ENCODE results near the gene MMD2.

Gene MMD2

DNA sequence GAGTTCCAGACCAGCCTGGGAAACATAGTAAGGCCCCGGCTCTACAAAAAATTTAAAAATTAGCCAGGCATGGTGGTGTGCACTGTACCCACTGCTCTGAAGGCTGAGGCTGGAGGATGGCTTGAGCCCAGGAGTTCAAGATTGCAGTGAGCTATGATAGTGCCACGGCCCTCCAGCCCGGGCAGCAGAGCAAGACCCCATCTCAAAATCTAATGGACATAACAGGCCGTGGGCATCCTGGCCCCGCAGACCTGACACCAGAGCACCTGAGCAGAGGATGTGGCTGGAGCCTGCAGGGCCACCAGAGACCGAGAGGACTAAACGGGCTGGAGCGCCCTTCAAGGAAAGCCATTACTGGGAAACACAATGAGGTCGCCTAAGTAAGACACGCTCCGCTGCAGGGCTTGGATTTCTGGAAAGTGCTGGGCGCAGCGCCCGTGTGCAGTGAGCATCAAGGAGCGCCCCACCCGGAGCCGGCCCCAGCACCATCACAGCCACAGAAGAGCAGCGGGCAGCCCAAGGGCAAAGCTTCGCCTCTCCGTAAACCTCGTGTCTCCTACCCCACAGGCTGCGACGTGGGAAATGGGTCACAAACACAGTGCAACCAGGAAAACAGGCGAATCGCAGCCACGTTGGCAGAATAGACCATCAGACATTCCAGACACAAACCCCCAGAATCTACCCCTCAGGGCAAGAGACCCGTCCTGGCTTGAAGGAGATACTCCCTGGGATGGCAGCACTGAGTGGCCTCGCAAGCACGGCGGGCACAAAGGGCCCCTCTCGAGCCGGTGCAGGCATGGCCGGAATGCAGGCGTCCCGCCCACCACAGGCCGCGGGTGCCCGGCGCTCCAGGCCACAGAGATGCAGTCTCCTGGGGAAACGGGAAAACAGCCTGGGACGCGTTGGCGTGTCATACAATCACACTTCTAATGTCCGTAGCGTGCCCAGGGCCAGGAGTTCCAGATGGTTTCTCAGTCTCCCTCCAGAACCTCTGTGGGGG, 80.4 kb downstream of the MMD2 start:
- Histone ChIP-seq H3K79me1 (ENCODE audit: low read depth, low read length) (no peaks in the 10 kb centered on the region), H4K91ac (ENCODE audit: low read depth, low read length, poor library complexity) (no peak overlapping the region), H3K23ac (ENCODE audit: low read depth, low read length, poor library complexity) (no peak overlapping the region), H3K27me3 (ENCODE audit: control insufficient read depth in 3 of 3, insufficient read depth in 3 of 3, low read depth in 1 of 3, low read length in 3 of 3) (no peaks in the 10 kb centered on the region), H3K4me3 (ENCODE audit: low read length in 2 of 2) (no peak overlapping the region), H3K9ac (ENCODE audit: low read depth, low read length, poor library complexity) (no peak overlapping the region), H2BK12ac (ENCODE audit: low read length) (no peak overlapping the region), H2BK120ac (ENCODE audit: low read depth, low read length) (no peak overlapping the region), H4K8ac (ENCODE audit: low read depth, low read length) (no peak overlapping the region), H3K18ac (ENCODE audit: low read length) (no peak overlapping the region), H3K4me1 (ENCODE audit: control insufficient read depth in 2 of 2, insufficient read depth in 1 of 2, low read depth in 1 of 2, low read length in 2 of 2) (peaks cover 5 to 20% of the 10 kb centered on the region in 2 donors), H2BK15ac (ENCODE audit: low read length) (no peak overlapping the region), H3K14ac (ENCODE audit: low read length) (no peak overlapping the region), H3K27ac (replicated peaks; ENCODE audit: low read length) (no peak overlapping the region), H2BK5ac (ENCODE audit: low read length) (no peak overlapping the region), H3K4me2 (ENCODE audit: insufficient read depth, low read length, poor library complexity, severe bottlenecking) (no peak overlapping the region), H3K9me3 (replicated peaks in 1 of 2; ENCODE audit: control insufficient read depth in 2 of 2, insufficient read depth in 1 of 2, low read depth in 1 of 2, low read length in 2 of 2) (no peaks in the 10 kb centered on the region), H2AFZ (ENCODE audit: low read length) (no peak overlapping the region), H3K36me3 (replicated peaks in 1 of 2; ENCODE audit: control insufficient read depth in 2 of 2, insufficient read depth in 2 of 2, low read length in 2 of 2) (peaks cover 2 to 32% of the 10 kb centered on the region in 2 donors), H3K4ac (ENCODE audit: low read length) (no peak overlapping the region), H2AK5ac (ENCODE audit: low read depth, low read length) (no peak overlapping the region)
- no peak for DNase-seq (ENCODE audit: low spot score)
- no CpG with 5 or more reads among the region's 45 CpGs for WGBS, 2 donors (ENCODE audit: extremely low coverage in 2 of 2, insufficient read length in 2 of 2, insufficient replicate concordance in 1 of 2)

DNA sequence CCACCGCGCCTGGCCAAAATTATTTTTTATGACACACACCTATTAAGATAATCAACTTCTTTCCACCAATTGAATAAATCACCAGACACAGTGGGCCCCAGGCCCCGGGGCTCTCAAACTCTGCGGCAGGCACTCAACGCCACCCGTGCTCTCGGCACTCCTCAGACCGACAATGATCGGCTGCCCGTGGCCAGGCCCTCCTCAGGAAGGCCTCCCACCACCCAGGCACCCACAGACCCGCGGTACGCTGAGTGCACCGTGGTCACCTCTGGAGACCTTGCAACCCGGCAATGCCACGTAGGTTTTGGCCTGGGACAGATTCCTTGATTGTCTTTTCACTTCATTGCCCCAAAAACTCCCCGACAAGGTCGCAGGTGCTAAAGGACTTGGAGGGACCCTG, 82.4 kb downstream of the MMD2 start:
- Histone ChIP-seq H3K9me3 (replicated peaks in 1 of 2; ENCODE audit: control insufficient read depth in 2 of 2, insufficient read depth in 1 of 2, low read depth in 1 of 2, low read length in 2 of 2) (no peaks in the 10 kb centered on the region), H3K4me1 (ENCODE audit: control insufficient read depth in 2 of 2, insufficient read depth in 1 of 2, low read depth in 1 of 2, low read length in 2 of 2) (peaks cover 3 to 14% of the 10 kb centered on the region in 2 donors), H3K27me3 (ENCODE audit: control insufficient read depth in 3 of 3, insufficient read depth in 3 of 3, low read depth in 1 of 3, low read length in 3 of 3) (no peaks in the 10 kb centered on the region), H3K14ac (ENCODE audit: low read length) (no peak overlapping the region), H2AK5ac (ENCODE audit: low read depth, low read length) (no peak overlapping the region), H4K8ac (ENCODE audit: low read depth, low read length) (no peak overlapping the region), H2AFZ (ENCODE audit: low read length) (no peak overlapping the region), H3K27ac (replicated peaks; ENCODE audit: low read length) (no peak overlapping the region), H3K23ac (ENCODE audit: low read depth, low read length, poor library complexity) (no peak overlapping the region), H3K4ac (ENCODE audit: low read length) (no peak overlapping the region), H3K4me3 (ENCODE audit: low read length in 2 of 2) (no peak overlapping the region), H2BK12ac (ENCODE audit: low read length) (no peak overlapping the region), H3K18ac (ENCODE audit: low read length) (no peak overlapping the region), H2BK120ac (ENCODE audit: low read depth, low read length) (no peak overlapping the region), H3K4me2 (ENCODE audit: insufficient read depth, low read length, poor library complexity, severe bottlenecking) (no peak overlapping the region), H4K91ac (ENCODE audit: low read depth, low read length, poor library complexity) (no peak overlapping the region), H2BK15ac (ENCODE audit: low read length) (no peak overlapping the region), H3K79me1 (ENCODE audit: low read depth, low read length) (no peaks in the 10 kb centered on the region), H3K36me3 (replicated peaks in 1 of 2; ENCODE audit: control insufficient read depth in 2 of 2, insufficient read depth in 2 of 2, low read length in 2 of 2) (peaks cover 4 to 36% of the 10 kb centered on the region in 2 donors), H2BK5ac (ENCODE audit: low read length) (no peak overlapping the region), H3K9ac (ENCODE audit: low read depth, low read length, poor library complexity) (no peak overlapping the region)
- DNase-seq (ENCODE audit: low spot score) = no peak
- no CpG with 5 or more reads among the region's 18 CpGs for WGBS, 2 donors (ENCODE audit: extremely low coverage in 2 of 2, insufficient read length in 2 of 2, insufficient replicate concordance in 1 of 2)

DNA sequence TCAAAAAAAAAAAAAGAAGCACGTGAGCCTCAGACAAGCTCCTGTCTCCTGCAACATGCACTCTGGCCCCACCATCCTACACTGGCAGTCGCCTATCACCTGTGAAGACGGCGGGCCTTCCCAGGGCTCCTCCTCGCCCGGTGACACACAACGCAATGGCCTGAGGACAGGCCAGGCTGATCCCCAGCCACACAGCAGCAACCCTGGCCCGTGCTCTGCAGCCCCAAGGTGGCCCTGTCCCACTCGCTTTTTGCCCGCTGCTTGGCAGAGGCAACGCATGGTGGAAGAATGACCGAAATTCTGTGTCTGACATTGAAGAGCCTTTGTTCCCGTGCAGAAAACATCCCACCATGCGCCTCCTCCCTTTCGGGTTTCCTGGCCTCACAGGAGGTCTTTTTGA, 83.6 kb downstream of the MMD2 start:
- Histone ChIP-seq H3K18ac (ENCODE audit: low read length) (peak overlapping the region; percentile 38), H4K91ac (ENCODE audit: low read depth, low read length, poor library complexity) (no peak overlapping the region), H2BK5ac (ENCODE audit: low read length) (no peak overlapping the region), H2AFZ (ENCODE audit: low read length) (no peak overlapping the region), H3K4me2 (ENCODE audit: insufficient read depth, low read length, poor library complexity, severe bottlenecking) (no peak overlapping the region), H3K36me3 (replicated peaks in 1 of 2; ENCODE audit: control insufficient read depth in 2 of 2, insufficient read depth in 2 of 2, low read length in 2 of 2) (peaks cover 4 to 36% of the 10 kb centered on the region in 2 donors), H2BK15ac (ENCODE audit: low read length) (no peak overlapping the region), H3K4ac (ENCODE audit: low read length) (no peak overlapping the region), H3K27ac (replicated peaks; ENCODE audit: low read length) (no peak overlapping the region), H3K4me3 (ENCODE audit: low read length in 2 of 2) (no peak overlapping the region), H2AK5ac (ENCODE audit: low read depth, low read length) (no peak overlapping the region), H3K23ac (ENCODE audit: low read depth, low read length, poor library complexity) (no peak overlapping the region), H3K27me3 (ENCODE audit: control insufficient read depth in 3 of 3, insufficient read depth in 3 of 3, low read depth in 1 of 3, low read length in 3 of 3) (no peaks in the 10 kb centered on the region), H4K8ac (ENCODE audit: low read depth, low read length) (peak overlapping the region; percentile 3), H2BK120ac (ENCODE audit: low read depth, low read length) (no peak overlapping the region), H2BK12ac (ENCODE audit: low read length) (no peak overlapping the region), H3K4me1 (ENCODE audit: control insufficient read depth in 2 of 2, insufficient read depth in 1 of 2, low read depth in 1 of 2, low read length in 2 of 2) (peaks cover 3 to 12% of the 10 kb centered on the region in 2 donors), H3K14ac (ENCODE audit: low read length) (peak overlapping the region; percentile 94), H3K9me3 (replicated peaks in 1 of 2; ENCODE audit: control insufficient read depth in 2 of 2, insufficient read depth in 1 of 2, low read depth in 1 of 2, low read length in 2 of 2) (no peaks in the 10 kb centered on the region), H3K9ac (ENCODE audit: low read depth, low read length, poor library complexity) (no peak overlapping the region), H3K79me1 (ENCODE audit: low read depth, low read length) (no peaks in the 10 kb centered on the region)
- WGBS, 2 donors (ENCODE audit: extremely low coverage in 2 of 2, insufficient read length in 2 of 2, insufficient replicate concordance in 1 of 2) = no CpG with 5 or more reads among the region's 15 CpGs
- no peak for DNase-seq (ENCODE audit: low spot score)
